Upper lobe of right lung (tissue), 1 donor: ENCODE data around the gene WWP2. TPM values are rescaled to one million over a fixed set of nuclear protein-coding genes. Genes with fewer than 3 reads are reported as not detected.
"Not testable (repeated sequence)": the region's sequence is repeated elsewhere in the genome, so short reads cannot be mapped to it uniquely, and the experiment has no call there.

Experiments used
- ATAC-seq: fragments of 200-7000 bp; cut with Tn5 transposase; one replicate; pipeline ENCODE4 v1.9.1; 2020; ENCODE audit warnings: mild to moderate bottlenecking, moderate library complexity
- DNase-seq: peaks from one replicate; pipeline ENCODE4 v3.0.0-alpha.2; 2020
- H3K27ac ChIP-seq: fragments of 200-600 bp; one replicate; pipeline ENCODE4 v1.8.0; 2022
- H3K27me3 ChIP-seq: fragments of 200-600 bp; one replicate; pipeline ENCODE4 v1.8.0; 2022; ENCODE audit warnings: mild to moderate bottlenecking
- H3K36me3 ChIP-seq: fragments of 200-600 bp; one replicate; pipeline ENCODE4 v1.8.0; 2022
- H3K4me1 ChIP-seq: fragments of 200-600 bp; one replicate; pipeline ENCODE4 v1.8.0; 2022
- H3K4me3 ChIP-seq: fragments of 200-600 bp; one replicate; pipeline ENCODE4 v1.8.0; 2022; ENCODE audit warnings: mild to moderate bottlenecking
- H3K9me3 ChIP-seq: fragments of 200-600 bp; one replicate; pipeline ENCODE4 v1.8.0; 2022
- CTCF ChIP-seq: fragments of 200-600 bp; IDR thresholded peaks from one replicate; pipeline ENCODE4 v1.8.0; 2022; ENCODE audit warnings: antibody characterized with exemption
- intact Hi-C: fragments of 100-400 bp; cut with DNase I; formaldehyde crosslinking; loops from one replicate; pipeline ENCODE4 v1.11.0; 2022
- total RNA-seq: library from RNA; stranded (reverse); fragmentation: NEBNext Ultra II Directional; extraction: Animal tissue kit (Norgen Biotek cat#: 25700); gene quantifications from one replicate; pipeline ENCODE4 v1.2.1, GENCODE V29; 2021
- donor health status: DM: no; HTN: yes; CAD: no; lungs with severe emphysema.

WWP2 gene
- total RNA-seq, 1 donor from 2014 or later, result 71.9 TPM

DNA sequence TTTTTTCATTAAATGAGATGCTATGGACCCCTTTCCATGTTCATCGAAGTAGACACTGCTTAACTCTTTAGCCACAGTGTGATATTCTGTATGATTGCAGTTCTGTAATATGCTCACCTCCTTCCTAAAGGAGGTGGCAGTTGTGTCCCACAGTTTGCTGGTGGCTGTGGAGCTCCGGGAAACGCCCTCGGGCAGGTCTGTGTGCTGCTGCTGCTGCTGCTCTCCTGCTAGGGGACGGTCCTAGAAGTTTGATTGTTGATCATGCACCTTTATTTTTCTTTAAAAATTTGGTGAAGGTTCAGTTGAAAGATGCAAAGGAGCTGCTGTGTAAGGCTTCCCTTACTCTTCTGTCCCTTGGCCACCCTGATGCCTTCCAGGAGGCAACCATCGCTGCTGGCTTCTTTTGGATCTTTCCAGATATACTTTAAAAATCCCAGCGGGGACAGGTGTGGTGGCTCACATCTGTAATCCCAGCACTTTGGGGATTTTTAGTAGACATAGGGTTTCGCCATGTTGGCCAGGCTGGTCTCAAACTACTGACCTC, 180.6 kb downstream of the WWP2 start:
- DNase-seq (no peak), ATAC-seq (no peak)
- H3K4me1 ChIP-seq, result peaks cover 8% of the 10 kb centered on the region
- no peaks in the 10 kb centered on the region for H3K9me3 ChIP-seq
- intact Hi-C loops, result no loop called here
- H3K27me3 ChIP-seq, result no peaks in the 10 kb centered on the region
- H3K36me3 ChIP-seq, result peaks cover 32% of the 10 kb centered on the region
- H3K27ac ChIP-seq, result no peak overlapping the region
- TF ChIP-seq CTCF, result no peak
- H3K4me3 ChIP-seq, result no peak overlapping the region

DNA sequence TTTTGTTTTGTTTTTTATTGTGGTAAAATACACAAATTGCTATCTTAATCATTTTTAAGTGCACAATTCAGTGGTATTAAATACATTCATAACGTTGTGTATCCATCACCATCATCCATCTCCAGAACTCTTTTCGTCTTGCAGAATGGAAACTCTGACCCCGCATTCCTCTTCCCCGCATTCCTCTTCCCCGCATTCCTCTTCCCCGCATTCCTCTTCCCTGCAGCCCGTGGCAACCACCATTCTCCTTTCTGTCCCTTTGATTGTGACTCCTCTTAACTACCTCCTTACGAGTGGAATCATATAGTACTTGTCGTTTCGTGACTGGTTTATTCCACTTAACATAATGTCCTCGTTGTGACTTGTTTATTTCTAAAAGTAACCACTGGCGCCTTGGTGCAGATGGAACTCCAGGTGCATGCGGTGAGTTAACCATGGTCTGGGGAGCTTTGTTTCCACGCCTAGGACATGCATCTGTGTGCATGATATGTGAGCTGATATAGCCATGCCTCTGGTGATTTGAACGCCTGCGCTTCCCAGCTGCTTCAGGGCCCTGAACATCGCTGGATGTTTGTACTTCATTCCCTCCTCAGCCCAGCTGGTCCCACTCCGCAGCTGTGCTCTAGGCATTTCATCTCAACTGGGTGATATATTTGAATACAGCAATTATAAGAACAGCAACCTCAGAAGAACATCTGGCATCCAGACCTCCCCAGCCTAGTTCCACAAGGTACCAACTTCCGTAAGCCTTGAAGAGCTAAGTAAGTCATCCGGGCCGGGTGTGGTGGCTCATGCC, 181.3 kb downstream of the WWP2 start:
- H3K27me3 ChIP-seq, DNase-seq, H3K4me3 ChIP-seq, H3K27ac ChIP-seq, intact Hi-C loops, ATAC-seq, H3K4me1 ChIP-seq, H3K9me3 ChIP-seq: not testable (repeated sequence)
- peaks cover 25% of the 10 kb centered on the region for H3K36me3 ChIP-seq

- peak; percentile 17 for ATAC-seq
- intact Hi-C loops, H3K27ac ChIP-seq, H3K9me3 ChIP-seq, H3K4me1 ChIP-seq, DNase-seq, H3K4me3 ChIP-seq, H3K27me3 ChIP-seq, H3K36me3 ChIP-seq: not testable (repeated sequence)
These were observed 188.3 kb downstream of the WWP2 start for GRCh38 chr16:69950411-69950810.

DNA sequence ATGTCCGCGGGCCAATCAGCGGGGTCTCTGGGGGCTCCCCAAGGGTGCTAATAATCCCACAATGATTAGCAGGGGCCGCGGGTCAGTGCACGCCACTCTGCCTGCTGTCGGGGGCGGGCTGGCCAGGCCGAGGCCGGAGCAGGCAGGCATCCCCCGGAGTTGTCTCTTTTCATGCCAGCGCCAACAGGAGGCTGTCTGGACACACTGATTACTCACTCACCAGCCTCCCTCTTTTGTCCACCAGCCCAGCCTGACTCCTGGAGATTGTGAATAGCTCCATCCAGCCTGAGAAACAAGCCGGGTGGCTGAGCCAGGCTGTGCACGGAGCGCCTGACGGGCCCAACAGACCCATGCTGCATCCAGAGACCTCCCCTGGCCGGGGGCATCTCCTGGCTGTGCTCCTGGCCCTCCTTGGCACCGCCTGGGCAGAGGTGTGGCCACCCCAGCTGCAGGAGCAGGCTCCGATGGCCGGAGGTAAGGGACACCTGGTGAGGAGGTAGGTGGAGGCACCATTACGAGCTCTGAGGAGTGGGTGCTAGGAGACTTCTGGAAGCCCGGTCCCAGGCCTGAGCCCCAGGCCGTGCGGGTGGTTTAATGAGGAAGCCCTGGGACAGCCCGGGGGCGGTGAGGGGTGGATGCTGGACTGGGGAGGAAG, 189.0 kb downstream of the WWP2 start, which contains the start of gene CLEC18A:
Gene CLEC18A (plus strand): TSS at position 318 of the 655 bp plus-strand sequence. CDS start 33 bp downstream, at position 351.
- intact Hi-C loops, H3K27ac ChIP-seq, H3K9me3 ChIP-seq, H3K36me3 ChIP-seq, H3K4me3 ChIP-seq, H3K27me3 ChIP-seq, DNase-seq, H3K4me1 ChIP-seq: not testable (repeated sequence)
- ATAC-seq, result peak; percentile 19

GRCh38 chr16:69951672-69952031, 189.5 kb downstream of the WWP2 start:
- H3K27me3 ChIP-seq, H3K9me3 ChIP-seq, intact Hi-C loops, DNase-seq, H3K36me3 ChIP-seq, H3K27ac ChIP-seq, H3K4me1 ChIP-seq, H3K4me3 ChIP-seq: not testable (repeated sequence)
- peak; percentile 19 for ATAC-seq

DNA sequence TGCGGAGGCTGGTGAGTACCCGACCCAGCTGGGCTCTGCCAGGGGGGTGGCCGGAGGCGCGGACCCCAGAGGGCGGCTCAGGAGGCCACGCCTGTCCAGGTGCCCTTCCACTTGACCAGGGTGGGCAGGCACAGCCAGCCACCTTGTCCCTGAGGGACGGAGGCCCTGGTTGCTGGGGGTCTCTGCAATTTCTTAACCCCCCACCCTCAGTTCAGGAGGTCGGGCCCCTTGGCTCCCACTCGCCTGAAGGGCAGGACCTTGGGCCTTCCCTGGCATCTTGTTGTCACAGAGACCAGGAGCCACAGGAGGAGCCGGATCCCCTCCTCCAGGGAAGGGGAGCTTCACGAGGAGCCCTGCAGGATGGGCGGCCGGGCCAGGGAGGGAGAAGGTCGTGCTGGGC, 190.0 kb downstream of the WWP2 start:
- H3K4me3 ChIP-seq, H3K27me3 ChIP-seq, H3K9me3 ChIP-seq, H3K4me1 ChIP-seq, H3K27ac ChIP-seq, intact Hi-C loops, H3K36me3 ChIP-seq: not testable (repeated sequence)
- DNase-seq, result peak; percentile 31
- peak; percentile 11 for ATAC-seq

- H3K9me3 ChIP-seq, H3K36me3 ChIP-seq, H3K4me3 ChIP-seq, ATAC-seq, H3K27me3 ChIP-seq, H3K4me1 ChIP-seq, intact Hi-C loops, H3K27ac ChIP-seq: not testable (repeated sequence)
- peak; percentile 30 for DNase-seq
These were observed 190.6 kb downstream of the WWP2 start for GRCh38 chr16:69952572-69953355.

DNA sequence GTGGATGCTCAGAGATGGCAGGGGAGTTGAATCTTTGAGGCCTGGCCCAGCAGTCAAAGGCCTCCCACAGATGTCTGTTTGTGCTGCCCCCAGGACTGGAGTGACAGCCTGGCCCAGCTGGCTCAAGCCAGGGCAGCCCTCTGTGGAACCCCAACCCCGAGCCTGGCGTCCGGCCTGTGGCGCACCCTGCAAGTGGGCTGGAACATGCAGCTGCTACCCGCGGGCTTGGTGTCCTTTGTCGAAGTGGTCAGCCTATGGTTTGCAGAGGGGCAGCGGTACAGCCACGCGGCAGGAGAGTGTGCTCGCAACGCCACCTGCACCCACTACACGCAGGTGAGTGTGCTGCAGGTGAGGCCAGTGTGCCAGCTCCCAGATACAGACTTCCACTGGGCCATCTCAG, 192.1 kb downstream of the WWP2 start:
- H3K4me3 ChIP-seq, ATAC-seq, H3K9me3 ChIP-seq, H3K27me3 ChIP-seq, H3K27ac ChIP-seq, H3K36me3 ChIP-seq, intact Hi-C loops, H3K4me1 ChIP-seq: not testable (repeated sequence)
- peak; percentile 33 for DNase-seq

DNA sequence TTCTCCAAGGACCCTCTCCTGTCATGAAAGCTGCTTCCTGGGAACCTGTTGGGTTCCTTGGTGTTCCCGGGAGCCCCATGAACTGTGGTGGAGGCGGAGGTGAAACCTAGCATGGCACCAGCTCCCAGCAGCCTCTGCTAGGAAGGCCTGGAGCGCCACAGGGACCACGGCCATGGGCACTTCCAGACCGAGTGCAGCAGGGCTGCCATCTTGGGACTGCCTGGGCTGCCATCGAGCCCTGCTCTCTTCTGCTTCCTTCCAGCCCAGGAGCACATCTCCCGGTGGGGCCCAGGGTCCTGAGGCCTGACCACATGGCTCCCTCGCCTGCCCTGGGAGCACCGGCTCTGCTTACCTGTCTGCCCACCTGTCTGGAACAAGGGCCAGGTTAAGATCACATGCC, 201.2 kb downstream of the WWP2 start:
- H3K27me3 ChIP-seq, H3K9me3 ChIP-seq, DNase-seq, H3K4me1 ChIP-seq, H3K27ac ChIP-seq, H3K4me3 ChIP-seq, H3K36me3 ChIP-seq, ATAC-seq, intact Hi-C loops: not testable (repeated sequence)

DNA sequence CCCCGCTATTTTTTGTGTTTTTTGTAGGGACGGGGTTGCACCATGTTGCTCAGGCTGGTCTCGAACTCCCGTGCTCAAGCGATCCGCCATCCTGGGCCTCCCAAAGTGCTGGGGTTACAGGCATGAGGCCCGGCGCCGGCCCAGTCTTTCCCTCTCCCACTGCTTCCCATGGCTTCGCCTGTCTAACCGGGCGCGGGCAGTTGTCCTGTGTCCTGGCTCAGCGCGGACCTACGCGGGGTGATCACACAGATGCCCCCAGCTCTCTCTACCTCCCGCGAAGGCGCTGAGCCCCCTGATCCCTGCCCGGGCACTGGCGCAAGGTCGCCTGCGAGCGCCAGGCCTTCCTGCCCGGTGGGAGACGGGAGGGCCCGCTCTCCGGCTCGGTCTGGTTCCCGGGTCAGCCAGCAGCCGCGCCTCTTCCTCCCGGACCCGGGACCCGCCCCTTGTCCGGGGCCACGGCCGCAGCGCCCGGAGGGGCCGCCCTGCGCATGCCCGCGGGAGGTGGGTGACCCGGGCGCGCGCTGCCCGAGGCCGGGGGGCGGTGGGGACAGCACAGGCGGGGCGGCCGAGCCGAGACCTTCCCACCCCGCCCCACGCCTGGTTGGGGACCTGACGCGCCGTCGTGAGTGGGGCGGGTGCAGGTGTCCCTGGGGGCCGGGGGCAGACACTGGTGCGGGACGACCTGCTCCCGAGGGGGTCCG, 203.0 kb downstream of the WWP2 start:
- H3K27ac ChIP-seq, result peak overlapping the region; percentile 71

GRCh38 chr16:69965661-69966054, 203.5 kb downstream of the WWP2 start:
- intact Hi-C loops, H3K36me3 ChIP-seq, H3K27me3 ChIP-seq, H3K9me3 ChIP-seq, DNase-seq, H3K27ac ChIP-seq, H3K4me1 ChIP-seq: not testable (repeated sequence)
- H3K4me3 ChIP-seq, result peak overlapping the region; percentile 52
- peak; percentile 66 for ATAC-seq

More for the DNA sequence above, 203.0 kb downstream of the WWP2 start:
- intact Hi-C loops, H3K36me3 ChIP-seq, H3K27me3 ChIP-seq, H3K9me3 ChIP-seq, H3K4me1 ChIP-seq: not testable (repeated sequence)
- ATAC-seq, result peak; percentile 95
- H3K4me3 ChIP-seq, result peak overlapping the region; percentile 52
- peak; percentile 86 for DNase-seq

DNA sequence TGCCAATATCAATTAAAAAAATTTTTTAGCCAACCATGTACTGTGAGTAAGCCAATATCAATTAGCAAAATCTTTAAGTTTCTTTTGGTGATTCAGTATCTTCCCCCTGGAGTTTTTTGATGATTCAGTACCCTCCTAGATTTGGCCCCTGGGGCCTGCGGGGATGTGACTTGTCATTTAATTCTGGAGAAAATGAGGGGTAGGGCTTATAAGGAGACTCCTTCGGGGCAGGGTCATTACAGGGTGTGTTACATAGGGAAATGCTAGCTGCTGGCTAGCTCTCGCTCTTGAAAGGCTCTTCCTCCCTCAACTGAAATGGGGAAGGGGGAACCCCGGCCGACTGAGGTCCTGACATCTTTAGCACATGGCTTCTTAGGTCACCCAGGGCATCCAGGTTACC, 205.6 kb downstream of the WWP2 start:
- H3K4me1 ChIP-seq, DNase-seq, H3K27me3 ChIP-seq, H3K4me3 ChIP-seq, intact Hi-C loops, ATAC-seq, H3K27ac ChIP-seq, H3K9me3 ChIP-seq, H3K36me3 ChIP-seq: not testable (repeated sequence)
